Smooth muscle cell (in vitro differentiated cells): ENCODE results near the gene SPEF1. TPM values are rescaled to one million over a fixed set of nuclear protein-coding genes. Genes with fewer than 3 reads are reported as not detected.

ENCODE experiments used
- DNase-seq: peaks from one replicate; lab custom pipeline; 2025; ENCODE audit not compliant: unreplicated experiment; lab: John Stamatoyannopoulos, UW
- H2AFZ ChIP-seq: fragments of 200-600 bp; sonication (generic); 2 replicates; pipeline ENCODE4 v1.6.0; 2016; ENCODE audit warnings: antibody characterized with exemption, low read depth, mild to moderate bottlenecking
- H3F3A ChIP-seq: fragments of 200-600 bp; sonication (generic); 2 replicates; pipeline ENCODE4 v1.6.0; 2017; ENCODE audit warnings: antibody characterized with exemption, low read depth
- H3K27ac ChIP-seq: fragments of 200-600 bp; sonication (generic); 2 replicates; pipeline ENCODE4 v1.5.1; 2016; ENCODE audit warnings: low read depth, mild to moderate bottlenecking
- H3K27me3 ChIP-seq: fragments of 200-600 bp; sonication (generic); 2 replicates; pipeline ENCODE4 v1.6.1; 2016; ENCODE audit warnings: low read depth, mild to moderate bottlenecking
- H3K36me3 ChIP-seq: fragments of 200-600 bp; sonication (generic); 2 replicates; pipeline ENCODE4 v1.5.1; 2016; ENCODE audit warnings: low read depth
- H3K4me1 ChIP-seq: fragments of 200-600 bp; sonication (generic); 2 replicates; pipeline ENCODE4 v1.5.1; 2016; ENCODE audit warnings: low read depth
- H3K4me2 ChIP-seq: fragments of 200-600 bp; sonication (generic); 2 replicates; pipeline ENCODE4 v1.6.0; 2016; ENCODE audit warnings: mild to moderate bottlenecking
- H3K4me3 ChIP-seq: fragments of 200-600 bp; sonication (generic); 2 replicates; pipeline ENCODE4 v1.5.1; 2016; ENCODE audit warnings: mild to moderate bottlenecking
- H3K79me2 ChIP-seq: fragments of 200-600 bp; sonication (generic); 2 replicates; pipeline ENCODE4 v1.6.0; 2016; ENCODE audit warnings: low read depth, mild to moderate bottlenecking
- H3K9ac ChIP-seq: fragments of 200-600 bp; sonication (generic); 2 replicates; pipeline ENCODE4 v1.6.0; 2016; ENCODE audit warnings: low read depth
- H3K9me3 ChIP-seq: fragments of 200-600 bp; sonication (generic); replicated peaks from 2 replicates; pipeline ENCODE4 v1.5.1; 2016; ENCODE audit warnings: low read depth
- H4K20me1 ChIP-seq: fragments of 200-600 bp; sonication (generic); 2 replicates; pipeline ENCODE4 v1.6.0; 2016; ENCODE audit warnings: low read depth
- CTCF ChIP-seq: fragments of 200-600 bp; sonication (generic); IDR thresholded peaks from 2 replicates; pipeline ENCODE4 v1.5.1; 2017; ENCODE audit warnings: borderline replicate concordance, mild to moderate bottlenecking, antibody characterized with exemption; ENCODE audit not compliant: insufficient read depth, poor library complexity, severe bottlenecking
- WGBS: methylation state at CpG from one replicate; pipeline ENCODE4 v1.1.7; 2016; ENCODE audit warnings: low lambda C conversion rate; 5-methylcytosine and 5-hydroxymethylcytosine counted together
- polyA plus RNA-seq: library from polyadenylated mRNA; unstranded; fragments of >200 nt; fragmentation: Nextera tagmentation; extraction: Ambion mirVana; gene quantifications from 2 replicates; pipeline ENCODE4 v1.2.1, GENCODE V29; 2016
- total RNA-seq: library from RNA; depleted of rRNA; stranded (reverse); fragments of >200 nt; gene quantifications from 2 replicates; pipeline ENCODE4 v1.2.3, GENCODE V29; 2014

The SPEF1 gene
- total and polyA plus RNA-seq, 2 experiments from 2014 or later = 0.32 to 0.36 TPM

- H3K79me2 ChIP-seq = peaks cover 24% of the 10 kb centered on the region
- TF ChIP-seq CTCF = no peak
- no peak overlapping the region for H3K27ac ChIP-seq
- no peak for DNase-seq
- H3K4me3 ChIP-seq = no peak overlapping the region
- H3K4me1 ChIP-seq = peaks cover 10% of the 10 kb centered on the region
- no peak overlapping the region for H3K9ac ChIP-seq
- 81% methylated on average over 6 of the region's 6 CpGs for WGBS
- peaks cover 14% of the 10 kb centered on the region for H3F3A ChIP-seq
- no peaks in the 10 kb centered on the region for H3K9me3 ChIP-seq
- H3K4me2 ChIP-seq = no peak overlapping the region
- peaks cover 19% of the 10 kb centered on the region for H3K27me3 ChIP-seq
- no peaks in the 10 kb centered on the region for H3K36me3 ChIP-seq
- H4K20me1 ChIP-seq = peaks cover 35% of the 10 kb centered on the region
- H2AFZ ChIP-seq = no peak overlapping the region
These were observed 1.3 kb upstream of the SPEF1 start for GRCh38 chr20:3782597-3782996.

DNA sequence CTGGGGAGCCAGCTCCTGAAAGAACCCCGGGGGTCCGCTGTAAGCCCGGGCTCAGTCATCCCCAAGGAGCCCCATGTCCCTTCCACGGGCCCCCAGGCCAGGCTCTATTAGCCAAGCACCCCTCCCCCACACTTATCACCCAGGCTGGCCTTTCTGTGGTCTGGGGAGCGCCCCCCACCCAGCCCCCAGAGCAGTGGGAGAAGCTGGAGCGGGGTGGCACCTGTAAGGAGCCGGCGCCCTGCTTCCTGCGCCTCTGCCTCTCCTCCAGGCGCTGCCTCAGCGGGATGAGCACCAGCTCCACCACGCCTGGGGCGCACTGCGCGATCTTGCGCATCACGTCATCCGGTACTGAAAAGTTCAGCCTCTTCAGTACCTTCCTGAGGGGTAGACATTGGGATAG lies 2.3 kb downstream of the SPEF1 start:
- H2AFZ ChIP-seq = no peak overlapping the region
- no peak overlapping the region for H3K9ac ChIP-seq
- H3K79me2 ChIP-seq = peaks cover 6% of the 10 kb centered on the region
- H3K36me3 ChIP-seq = no peaks in the 10 kb centered on the region
- peaks cover 10% of the 10 kb centered on the region for H3K4me1 ChIP-seq
- no peak for DNase-seq
- peaks cover 14% of the 10 kb centered on the region for H3F3A ChIP-seq
- no peak overlapping the region for H3K4me2 ChIP-seq
- peaks cover 19% of the 10 kb centered on the region for H3K27me3 ChIP-seq
- no peak overlapping the region for H3K27ac ChIP-seq
- WGBS = 82% methylated on average over 18 of the region's 18 CpGs
- H4K20me1 ChIP-seq = peaks cover 13% of the 10 kb centered on the region
- no peak for TF ChIP-seq CTCF
- no peaks in the 10 kb centered on the region for H3K9me3 ChIP-seq
- H3K4me3 ChIP-seq = no peak overlapping the region

DNA sequence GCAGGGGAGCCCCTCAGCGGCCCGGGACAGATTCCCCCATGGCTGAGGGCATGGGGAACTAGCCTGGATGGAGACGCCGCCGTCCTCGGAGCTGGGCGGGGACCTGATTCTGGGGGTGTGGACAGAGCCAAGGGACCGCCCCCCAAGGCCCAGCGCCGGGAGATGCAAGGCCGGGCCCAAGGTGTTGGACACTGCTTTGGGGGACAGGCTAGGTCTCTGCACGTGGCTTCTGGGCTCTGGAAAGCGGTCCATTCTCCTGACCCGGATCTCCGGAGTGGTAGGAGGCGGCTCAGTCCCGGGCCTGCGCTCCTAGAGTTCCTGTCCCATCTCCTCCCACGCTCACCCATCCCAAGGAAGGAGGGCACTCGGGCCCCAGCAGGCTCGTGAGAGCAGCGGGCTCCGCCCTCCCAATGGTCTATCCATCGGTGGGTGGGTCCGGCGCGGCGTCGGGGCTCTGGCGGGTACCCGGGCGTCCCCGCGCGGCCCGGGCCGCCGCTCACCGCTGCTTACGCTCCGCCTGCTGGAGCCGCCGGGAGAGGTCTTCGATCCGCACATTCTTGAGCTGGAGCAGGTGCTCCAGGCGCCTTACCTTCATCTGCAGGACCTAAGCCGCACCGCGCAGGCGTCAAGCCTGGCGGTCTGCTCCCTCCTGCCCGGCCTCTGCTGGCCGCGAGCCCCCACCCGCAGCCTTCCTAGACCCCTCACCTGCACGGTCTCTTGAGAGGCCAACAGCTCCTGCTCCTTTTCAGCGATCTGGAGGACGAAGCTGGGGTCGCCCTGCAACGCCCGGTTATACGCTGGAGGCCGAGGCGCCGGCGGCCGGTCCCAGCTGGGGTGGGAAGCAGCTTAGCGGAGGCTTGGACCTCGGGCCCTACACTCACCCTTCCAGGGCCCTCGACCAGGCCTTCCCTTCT lies 3.3 kb downstream of the SPEF1 start:
- no peak for TF ChIP-seq CTCF
- Histone ChIP-seq H3K36me3 (no peaks in the 10 kb centered on the region), H3K4me1 (peaks cover 10% of the 10 kb centered on the region), H3K27me3 (peaks cover 19% of the 10 kb centered on the region), H3K9ac (no peak overlapping the region), H2AFZ (peak overlapping the region; percentile 52), H3K79me2 (no peaks in the 10 kb centered on the region), H3K27ac (no peak overlapping the region), H4K20me1 (peaks cover 5% of the 10 kb centered on the region), H3K9me3 (no peaks in the 10 kb centered on the region), H3F3A (peaks cover 14% of the 10 kb centered on the region), H3K4me3 (peak overlapping the region; percentile 52), H3K4me2 (peak overlapping the region; percentile 90)
- WGBS = 6% methylated on average over 67 of the region's 70 CpGs
- peak; percentile 50 for DNase-seq
